Osteocyte (in vitro differentiated cells): Measurements from ENCODE around the gene UST. TPM values are rescaled to one million over a fixed set of nuclear protein-coding genes. Genes with fewer than 3 reads are reported as not detected.
"Not testable (repeated sequence)": the region's sequence is repeated elsewhere in the genome, so short reads cannot be mapped to it uniquely, and the experiment has no call there.

Experiments used
- DNase-seq: peaks from one replicate; pipeline ENCODE4 v3.0.0; 2021; ENCODE audit warnings: mixed read lengths; ENCODE audit not compliant: unreplicated experiment; ENCODE audit errors: extremely low spot score
- H3K27ac Mint-ChIP-seq: one replicate; pipeline ENCODE4 v1.8.0; 2021; ENCODE audit warnings: mild to moderate bottlenecking, mixed read lengths; ENCODE audit not compliant: unreplicated experiment
- H3K27me3 Mint-ChIP-seq: one replicate; pipeline ENCODE4 v1.8.0; 2021; ENCODE audit warnings: mixed read lengths; ENCODE audit not compliant: unreplicated experiment
- H3K36me3 Mint-ChIP-seq: one replicate; pipeline ENCODE4 v1.8.0; 2021; ENCODE audit warnings: mixed read lengths; ENCODE audit not compliant: unreplicated experiment
- H3K4me1 Mint-ChIP-seq: one replicate; pipeline ENCODE4 v1.8.0; 2021; ENCODE audit warnings: mixed read lengths; ENCODE audit not compliant: unreplicated experiment
- H3K4me3 Mint-ChIP-seq: one replicate; pipeline ENCODE4 v1.8.0; 2021; ENCODE audit warnings: mild to moderate bottlenecking, moderate library complexity, mixed read lengths; ENCODE audit not compliant: unreplicated experiment
- H3K9me3 Mint-ChIP-seq: one replicate; pipeline ENCODE4 v1.8.0; 2021; ENCODE audit warnings: mixed read lengths; ENCODE audit not compliant: unreplicated experiment
- CTCF ChIP-seq: fragments of 200-600 bp; sonication (generic); IDR thresholded peaks from 2 replicates; pipeline ENCODE4 v1.5.0; 2021; ENCODE audit warnings: antibody characterized with exemption, mild to moderate bottlenecking, moderate library complexity
- total RNA-seq: library from RNA; stranded (reverse); gene quantifications from 2 replicates; pipeline ENCODE4 v1.2.1, GENCODE V29; 2021

UST gene
- total RNA-seq, 1 donor from 2014 or later: 15.7 TPM

GRCh38 chr6:148850964-148851363 lies 104.1 kb downstream of the UST start:
- peaks cover 4% of the 10 kb centered on the region for H3K4me1 Mint-ChIP-seq
- H3K9me3 Mint-ChIP-seq: no peaks in the 10 kb centered on the region
- no peak for DNase-seq
- H3K27ac Mint-ChIP-seq: no peak overlapping the region
- H3K4me3 Mint-ChIP-seq: no peak overlapping the region
- no peaks in the 10 kb centered on the region for H3K36me3 Mint-ChIP-seq
- H3K27me3 Mint-ChIP-seq: no peaks in the 10 kb centered on the region
- no peak for TF ChIP-seq CTCF

DNA sequence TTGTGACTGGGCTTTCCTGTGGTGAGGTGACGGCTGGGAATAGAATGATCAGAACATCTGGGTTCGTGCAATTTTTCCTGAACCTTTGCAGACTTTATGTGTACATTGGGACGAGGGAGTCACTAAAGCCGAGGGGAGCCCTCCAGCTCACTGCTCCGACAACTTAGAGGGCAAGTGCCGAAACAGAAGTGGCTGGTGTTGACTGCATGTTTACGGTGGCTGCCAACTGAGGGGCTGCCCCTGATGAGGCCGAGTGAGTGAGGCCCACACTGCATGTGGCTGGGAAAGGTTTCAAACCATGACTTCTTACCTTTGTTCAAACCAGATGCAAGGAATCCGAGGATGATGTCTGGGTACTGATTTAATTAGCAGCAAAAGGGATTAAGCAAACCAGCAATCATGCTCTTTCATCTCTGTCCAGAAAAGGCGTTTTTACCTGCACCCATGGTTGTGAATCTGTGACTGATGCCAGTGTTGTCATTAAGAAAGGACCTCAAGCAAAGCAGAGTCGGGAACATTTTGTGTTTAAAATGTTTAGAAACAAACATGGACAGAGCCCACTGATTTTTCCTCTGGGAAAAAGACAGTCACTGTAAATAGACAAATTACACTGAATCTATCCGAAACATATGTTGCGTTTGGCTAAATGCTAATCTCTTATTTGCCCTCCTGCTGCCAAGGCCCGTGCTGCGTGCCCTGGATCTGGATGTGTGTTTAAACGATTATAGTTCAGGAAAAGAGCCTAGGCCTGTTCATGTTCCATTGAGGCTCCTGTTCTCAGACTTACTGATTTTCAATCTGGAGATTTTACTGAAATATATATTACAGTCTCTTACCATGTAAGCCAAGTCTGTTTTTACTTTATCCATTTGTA lies 105.1 kb downstream of the UST start:
- Mint-ChIP-seq H3K36me3 (no peaks in the 10 kb centered on the region), H3K4me3 (no peak overlapping the region), H3K27me3 (no peaks in the 10 kb centered on the region), H3K9me3 (no peaks in the 10 kb centered on the region), H3K27ac (no peak overlapping the region), H3K4me1 (peaks cover 4% of the 10 kb centered on the region)
- no peak for TF ChIP-seq CTCF
- no peak for DNase-seq

DNA sequence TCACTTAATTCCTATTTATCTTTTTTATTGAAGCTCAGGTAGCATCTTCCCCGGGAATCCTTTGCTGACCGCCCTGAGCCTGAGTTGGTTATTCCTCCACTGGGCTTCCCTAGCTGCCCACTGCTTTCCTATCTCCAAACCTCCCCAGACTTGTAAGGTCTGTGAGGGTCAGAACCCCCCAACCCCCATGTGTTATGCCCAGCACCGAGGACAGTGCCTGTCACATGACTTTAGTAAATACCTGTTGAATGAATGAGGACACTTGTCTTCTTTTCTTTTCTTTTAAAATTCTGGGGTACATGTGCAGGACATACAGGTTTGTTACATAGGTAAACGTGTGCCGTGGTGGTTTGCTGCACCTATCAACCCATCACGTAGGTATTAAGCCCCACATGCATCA lies 105.9 kb downstream of the UST start:
- H3K4me1 Mint-ChIP-seq: peaks cover 5% of the 10 kb centered on the region
- DNase-seq: no peak
- TF ChIP-seq CTCF: no peak
- no peaks in the 10 kb centered on the region for H3K27me3 Mint-ChIP-seq
- H3K36me3 Mint-ChIP-seq: no peaks in the 10 kb centered on the region
- no peak overlapping the region for H3K27ac Mint-ChIP-seq
- no peaks in the 10 kb centered on the region for H3K9me3 Mint-ChIP-seq
- H3K4me3 Mint-ChIP-seq: no peak overlapping the region

DNA sequence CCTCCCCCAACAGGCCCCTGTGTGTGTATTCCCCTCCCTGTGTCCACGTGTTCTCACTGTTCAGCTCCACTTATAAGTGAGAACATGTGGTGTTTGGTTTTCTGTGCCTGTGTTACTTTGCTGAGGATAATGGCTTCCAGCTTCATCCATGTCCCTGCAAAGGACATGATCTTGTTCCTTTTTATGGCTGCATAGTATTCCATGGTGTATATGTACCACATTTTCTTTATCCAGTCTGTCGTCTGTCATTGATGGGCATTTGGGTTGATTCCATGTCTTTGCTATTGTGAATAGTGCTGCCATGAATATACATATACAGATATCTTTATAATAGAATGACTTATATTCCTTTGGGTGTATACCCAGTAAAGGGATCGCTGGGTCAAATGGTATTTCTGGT lies 106.3 kb downstream of the UST start:
- not testable (repeated sequence) for DNase-seq, H3K27ac Mint-ChIP-seq, H3K4me1 Mint-ChIP-seq, H3K36me3 Mint-ChIP-seq, H3K9me3 Mint-ChIP-seq, H3K27me3 Mint-ChIP-seq, H3K4me3 Mint-ChIP-seq

DNA sequence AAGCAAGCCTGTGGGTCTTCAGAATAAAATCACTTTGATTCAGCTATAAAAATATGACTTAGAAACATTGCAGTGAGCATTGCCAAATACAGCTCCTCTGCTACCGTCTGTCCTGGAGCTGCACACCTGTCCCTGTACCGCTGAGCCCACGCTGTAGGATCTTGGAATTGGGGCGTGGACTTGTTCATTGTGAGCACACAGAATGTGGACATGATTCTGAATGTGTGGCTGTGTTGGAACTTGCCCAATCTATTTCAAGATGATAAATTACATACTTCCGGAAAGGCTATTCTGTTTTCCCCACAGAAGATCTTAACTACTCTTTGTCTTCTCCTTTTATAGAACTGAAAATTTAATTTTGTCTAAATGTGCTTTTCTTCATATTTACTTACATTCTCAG lies 107.3 kb downstream of the UST start:
- no peaks in the 10 kb centered on the region for H3K9me3 Mint-ChIP-seq
- H3K27me3 Mint-ChIP-seq: no peaks in the 10 kb centered on the region
- H3K36me3 Mint-ChIP-seq: no peaks in the 10 kb centered on the region
- no peak for TF ChIP-seq CTCF
- DNase-seq: no peak
- peaks cover 11% of the 10 kb centered on the region for H3K4me1 Mint-ChIP-seq
- H3K27ac Mint-ChIP-seq: no peak overlapping the region
- H3K4me3 Mint-ChIP-seq: no peak overlapping the region
